MM.1S (cell line): ENCODE measurements around the gene ISOC2.
A peak's percentile ranks its signal among the peaks of the same experiment; 100 is the strongest.

Source experiments
- DNase-seq: peaks from one replicate; pipeline ENCODE4 v3.0.0-alpha.2; 2015
- H2AFZ ChIP-seq: fragments of 300-600 bp; sonication (generic); 2 replicates; pipeline ENCODE4 v1.6.0; 2016; ENCODE audit warnings: antibody characterized with exemption, low read length
- H3F3A ChIP-seq: fragments of 300-600 bp; sonication (generic); 2 replicates; pipeline ENCODE4 v1.6.1; 2016; ENCODE audit warnings: mild to moderate bottlenecking, antibody characterized with exemption, low read length, moderate library complexity, mixed read lengths; ENCODE audit not compliant: insufficient read depth
- H3K27ac ChIP-seq: fragments of 300-600 bp; sonication (generic); 2 replicates; pipeline ENCODE4 v1.5.1; 2016; ENCODE audit warnings: mild to moderate bottlenecking, low read length
- H3K27me3 ChIP-seq: fragments of 300-600 bp; sonication (generic); replicated peaks from 2 replicates; pipeline ENCODE4 v1.6.0; 2016; ENCODE audit warnings: low read length; ENCODE audit not compliant: insufficient read depth
- H3K36me3 ChIP-seq: fragments of 300-600 bp; sonication (generic); replicated peaks from 2 replicates; pipeline ENCODE4 v1.6.1; 2016; ENCODE audit warnings: mild to moderate bottlenecking, low read length, mixed read lengths; ENCODE audit not compliant: insufficient read depth
- H3K4me1 ChIP-seq: fragments of 300-600 bp; sonication (generic); 2 replicates; pipeline ENCODE4 v1.6.1; 2016; ENCODE audit warnings: low read length, mixed read lengths
- H3K4me2 ChIP-seq: fragments of 300-600 bp; sonication (generic); 2 replicates; pipeline ENCODE4 v1.6.0; 2016; ENCODE audit warnings: low read depth, low read length
- H3K4me3 ChIP-seq: fragments of 300-600 bp; sonication (generic); 2 replicates; pipeline ENCODE4 v1.5.1; 2016; ENCODE audit warnings: low read length, mixed read lengths
- H3K79me2 ChIP-seq: fragments of 300-600 bp; sonication (generic); 2 replicates; pipeline ENCODE4 v1.6.1; 2016; ENCODE audit warnings: mixed run types, low read length, mixed read lengths
- H3K9ac ChIP-seq: fragments of 300-600 bp; sonication (generic); 2 replicates; pipeline ENCODE4 v1.6.1; 2016; ENCODE audit warnings: low read length, mixed read lengths
- H3K9me2 ChIP-seq: fragments of 300-600 bp; sonication (generic); replicated peaks from 2 replicates; pipeline ENCODE4 v1.6.1; 2016; ENCODE audit warnings: mild to moderate bottlenecking, low read length, mixed read lengths; ENCODE audit not compliant: insufficient read depth
- H3K9me3 ChIP-seq: fragments of 300-600 bp; sonication (generic); replicated peaks from 2 replicates; pipeline ENCODE4 v1.6.1; 2016; ENCODE audit warnings: mild to moderate bottlenecking, low read length, mixed read lengths; ENCODE audit not compliant: insufficient read depth
- H4K20me1 ChIP-seq: fragments of 300-600 bp; sonication (generic); 2 replicates; pipeline ENCODE4 v1.6.1; 2016; ENCODE audit warnings: mild to moderate bottlenecking, low read length, moderate library complexity, mixed read lengths; ENCODE audit not compliant: insufficient read depth
- EZH2 ChIP-seq: fragments of 300-600 bp; sonication (generic); optimal IDR thresholded peaks from 2 replicates; pipeline ENCODE3; 2017; ENCODE audit warnings: low read depth, mild to moderate bottlenecking, antibody characterized with exemption, low read length, mixed read lengths
- EZH2phosphoT487 ChIP-seq: fragments of 300-600 bp; sonication (generic); IDR thresholded peaks from 2 replicates; pipeline ENCODE4 v1.6.1; 2018; ENCODE audit warnings: antibody characterized with exemption, low read length
- TF ChIP-seq, protein P1 (sequence below): fragments of 300-600 bp; sonication (generic); IDR thresholded peaks from 2 replicates; pipeline ENCODE4 v1.5.1; 2016; ENCODE audit warnings: antibody characterized with exemption, low read length, mixed read lengths

ISOC2 gene

DNA sequence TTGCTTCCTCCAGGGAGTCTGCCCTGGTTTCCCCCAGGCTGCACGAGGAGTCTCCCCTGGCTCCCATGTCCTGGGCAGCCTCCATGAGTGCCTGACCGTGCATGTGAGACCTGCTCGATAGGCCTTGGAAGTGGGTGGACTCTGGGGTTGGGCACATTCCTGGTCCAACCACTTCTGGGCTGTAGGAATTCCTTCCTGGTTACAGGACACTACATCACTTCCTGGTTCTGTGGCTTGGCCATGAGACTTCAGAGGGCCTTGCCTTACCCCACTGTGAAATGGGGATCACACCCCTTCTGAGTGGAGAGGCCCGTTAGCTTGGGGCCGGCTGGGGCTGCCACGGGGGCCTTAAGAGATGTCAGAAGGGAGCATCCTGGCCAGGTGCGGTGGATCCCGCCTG lies 11.0 kb upstream of the ISOC2 start:
- Histone ChIP-seq H3K9ac (no peak overlapping the region), H3K4me2 (no peak overlapping the region), H3K9me3 (no peaks in the 10 kb centered on the region), H3K4me1 (peaks cover 8% of the 10 kb centered on the region; the same call in 1 of the 2 replicates), H3K9me2 (no peaks in the 10 kb centered on the region), H2AFZ (no peak overlapping the region), H3K36me3 (no peaks in the 10 kb centered on the region), H3K27ac (no peak overlapping the region), H3F3A (peaks cover 4% of the 10 kb centered on the region), H3K27me3 (0 out of 2 replicates have a peak, but pooled peaks cover 4% of the 10 kb centered on the region), H3K4me3 (no peak overlapping the region), H4K20me1 (no peaks in the 10 kb centered on the region), H3K79me2 (no peaks in the 10 kb centered on the region)
- no peak for DNase-seq
- TF ChIP-seq EZH2phosphoT487 (no peak), EZH2 (no peak)
- TF ChIP-seq, protein P1, sequence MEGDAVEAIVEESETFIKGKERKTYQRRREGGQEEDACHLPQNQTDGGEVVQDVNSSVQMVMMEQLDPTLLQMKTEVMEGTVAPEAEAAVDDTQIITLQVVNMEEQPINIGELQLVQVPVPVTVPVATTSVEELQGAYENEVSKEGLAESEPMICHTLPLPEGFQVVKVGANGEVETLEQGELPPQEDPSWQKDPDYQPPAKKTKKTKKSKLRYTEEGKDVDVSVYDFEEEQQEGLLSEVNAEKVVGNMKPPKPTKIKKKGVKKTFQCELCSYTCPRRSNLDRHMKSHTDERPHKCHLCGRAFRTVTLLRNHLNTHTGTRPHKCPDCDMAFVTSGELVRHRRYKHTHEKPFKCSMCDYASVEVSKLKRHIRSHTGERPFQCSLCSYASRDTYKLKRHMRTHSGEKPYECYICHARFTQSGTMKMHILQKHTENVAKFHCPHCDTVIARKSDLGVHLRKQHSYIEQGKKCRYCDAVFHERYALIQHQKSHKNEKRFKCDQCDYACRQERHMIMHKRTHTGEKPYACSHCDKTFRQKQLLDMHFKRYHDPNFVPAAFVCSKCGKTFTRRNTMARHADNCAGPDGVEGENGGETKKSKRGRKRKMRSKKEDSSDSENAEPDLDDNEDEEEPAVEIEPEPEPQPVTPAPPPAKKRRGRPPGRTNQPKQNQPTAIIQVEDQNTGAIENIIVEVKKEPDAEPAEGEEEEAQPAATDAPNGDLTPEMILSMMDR: no peak

DNA sequence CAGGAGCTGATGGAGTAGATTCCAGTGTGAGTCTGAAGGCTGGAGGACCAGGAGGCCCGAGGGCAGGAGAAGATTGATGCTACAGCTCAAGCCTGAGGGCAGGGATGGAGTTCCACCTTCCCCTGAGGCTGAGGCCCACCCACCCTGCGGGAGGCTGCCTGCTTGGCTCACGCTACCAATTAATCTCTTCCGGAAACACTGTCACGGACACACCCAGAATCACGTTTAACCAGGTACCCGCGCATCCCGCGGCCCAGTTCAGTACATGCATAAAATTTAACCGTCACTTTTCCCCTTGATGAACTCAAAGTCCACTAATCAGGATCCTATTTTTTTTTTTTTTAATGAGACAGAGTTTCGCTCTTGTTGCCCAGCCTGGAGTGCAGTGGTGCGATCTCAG lies 9.8 kb upstream of the ISOC2 start:
- no peaks in the 10 kb centered on the region for H4K20me1 ChIP-seq
- no peaks in the 10 kb centered on the region for H3K79me2 ChIP-seq
- no peak overlapping the region for H3K4me2 ChIP-seq
- no peak for TF ChIP-seq EZH2phosphoT487
- TF ChIP-seq, protein P1: no peak
- TF ChIP-seq EZH2: no peak
- no peaks in the 10 kb centered on the region for H3K9me3 ChIP-seq
- no peak for DNase-seq
- H3K9ac ChIP-seq: no peak overlapping the region
- peaks cover 11% of the 10 kb centered on the region for H3K27me3 ChIP-seq
- no peak overlapping the region for H2AFZ ChIP-seq
- no peaks in the 10 kb centered on the region for H3K9me2 ChIP-seq
- no peak overlapping the region for H3K4me3 ChIP-seq
- no peak overlapping the region for H3K27ac ChIP-seq
- H3K36me3 ChIP-seq: no peaks in the 10 kb centered on the region
- peaks cover 4% of the 10 kb centered on the region for H3F3A ChIP-seq
- peaks cover 8% of the 10 kb centered on the region; the same call in 1 of the 2 replicates for H3K4me1 ChIP-seq

DNA sequence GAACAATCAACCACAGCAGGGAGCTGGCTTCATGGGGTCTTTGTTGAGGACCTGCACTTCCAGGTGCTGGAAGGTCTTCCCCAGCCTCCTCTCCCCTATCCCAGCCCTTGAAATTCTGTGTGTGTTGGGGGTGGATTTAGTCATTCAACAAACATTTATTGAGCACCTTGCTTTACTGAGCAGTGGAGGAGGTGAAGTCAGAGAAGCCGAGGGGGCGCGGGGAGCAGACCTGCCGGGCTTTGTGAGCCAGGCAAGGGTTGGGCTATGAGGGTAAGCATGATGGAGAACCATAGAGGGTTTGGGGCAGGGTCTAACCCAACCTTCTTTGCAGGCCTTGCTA lies 6.6 kb upstream of the ISOC2 start:
- no peak for TF ChIP-seq EZH2
- TF ChIP-seq, protein P1: 0 out of 2 replicates have a peak, but pooled peaks have one; percentile 7
- Histone ChIP-seq H3K9me2 (no peaks in the 10 kb centered on the region), H3K4me1 (0 out of 2 replicates have a peak, but pooled peaks cover 3% of the 10 kb centered on the region), H3K9me3 (no peaks in the 10 kb centered on the region), H3K4me3 (no peak overlapping the region), H3K27me3 (peaks cover 42% of the 10 kb centered on the region), H2AFZ (peak overlapping the region; percentile 24; the same call in 1 of the 2 replicates), H3K79me2 (no peaks in the 10 kb centered on the region), H3K27ac (no peak overlapping the region), H3K4me2 (0 out of 2 replicates have a peak overlapping the region, but pooled peaks have one; percentile 3), H3F3A (peaks cover 4% of the 10 kb centered on the region), H4K20me1 (no peaks in the 10 kb centered on the region), H3K36me3 (no peaks in the 10 kb centered on the region), H3K9ac (no peak overlapping the region)
- no peak for DNase-seq
